SK-N-SH (cell line): ENCODE measurements around the gene NSL1.

ENCODE experiments used
- EZH2phosphoT487 ChIP-seq: fragments of 200-600 bp; sonication (generic); IDR thresholded peaks from 2 replicates; pipeline ENCODE4 v1.6.1; 2017; ENCODE audit warnings: low read depth, mixed run types, mild to moderate bottlenecking, antibody characterized with exemption, moderate library complexity, borderline replicate concordance
- MAX ChIP-seq: IDR thresholded peaks from 2 replicates; pipeline ENCODE4 v1.4.0; 2012; ENCODE audit warnings: low read depth
- NFIC ChIP-seq: IDR thresholded peaks from 2 replicates; pipeline ENCODE4 v1.4.0; 2012; ENCODE audit warnings: borderline replicate concordance
- POLR2AphosphoS5 ChIP-seq: IDR thresholded peaks from 2 replicates; pipeline ENCODE4 v1.6.1; 2012; ENCODE audit warnings: low read depth, low read length
- REST ChIP-seq: IDR thresholded peaks from 2 replicates; pipeline ENCODE4 v1.6.1; 2012; ENCODE audit warnings: mild to moderate bottlenecking, low read depth, low read length, moderate library complexity
- RXRA ChIP-seq: IDR thresholded peaks from 2 replicates; pipeline ENCODE4 v1.4.0; 2012; ENCODE audit warnings: low read depth, mild to moderate bottlenecking, borderline replicate concordance
- SIN3A ChIP-seq: IDR thresholded peaks from 2 replicates; pipeline ENCODE4 v1.6.1; 2012; ENCODE audit warnings: low read depth, mild to moderate bottlenecking, low read length, moderate library complexity, borderline replicate concordance
- TAF1 ChIP-seq: IDR thresholded peaks from 2 replicates; pipeline ENCODE4 v1.6.1; 2012; ENCODE audit warnings: low read depth, mild to moderate bottlenecking, low read length, moderate library complexity, borderline replicate concordance
- TCF12 ChIP-seq: IDR thresholded peaks from 2 replicates; pipeline ENCODE4 v1.4.0; 2012
- TEAD4 ChIP-seq: IDR thresholded peaks from 2 replicates; pipeline ENCODE4 v1.4.0; 2012; ENCODE audit warnings: mild to moderate bottlenecking, borderline replicate concordance; ENCODE audit not compliant: insufficient read depth
- USF2 ChIP-seq: fragments of 150-350 bp; IDR thresholded peaks from 2 replicates; pipeline ENCODE4 v1.6.1; 2017; ENCODE audit warnings: antibody characterized with exemption, low read length, low read depth, borderline replicate concordance
- TF ChIP-seq, protein P1 (sequence below): fragments of 200-600 bp; sonication (generic); IDR thresholded peaks from 2 replicates; pipeline ENCODE4 v1.6.1; 2017; ENCODE audit warnings: antibody characterized with exemption, mild to moderate bottlenecking, moderate library complexity

GRCh38 chr1:212760126-212760823 lies 31.3 kb downstream of the NSL1 start:
- TF ChIP-seq, protein P1, sequence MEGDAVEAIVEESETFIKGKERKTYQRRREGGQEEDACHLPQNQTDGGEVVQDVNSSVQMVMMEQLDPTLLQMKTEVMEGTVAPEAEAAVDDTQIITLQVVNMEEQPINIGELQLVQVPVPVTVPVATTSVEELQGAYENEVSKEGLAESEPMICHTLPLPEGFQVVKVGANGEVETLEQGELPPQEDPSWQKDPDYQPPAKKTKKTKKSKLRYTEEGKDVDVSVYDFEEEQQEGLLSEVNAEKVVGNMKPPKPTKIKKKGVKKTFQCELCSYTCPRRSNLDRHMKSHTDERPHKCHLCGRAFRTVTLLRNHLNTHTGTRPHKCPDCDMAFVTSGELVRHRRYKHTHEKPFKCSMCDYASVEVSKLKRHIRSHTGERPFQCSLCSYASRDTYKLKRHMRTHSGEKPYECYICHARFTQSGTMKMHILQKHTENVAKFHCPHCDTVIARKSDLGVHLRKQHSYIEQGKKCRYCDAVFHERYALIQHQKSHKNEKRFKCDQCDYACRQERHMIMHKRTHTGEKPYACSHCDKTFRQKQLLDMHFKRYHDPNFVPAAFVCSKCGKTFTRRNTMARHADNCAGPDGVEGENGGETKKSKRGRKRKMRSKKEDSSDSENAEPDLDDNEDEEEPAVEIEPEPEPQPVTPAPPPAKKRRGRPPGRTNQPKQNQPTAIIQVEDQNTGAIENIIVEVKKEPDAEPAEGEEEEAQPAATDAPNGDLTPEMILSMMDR: peak; percentile 47
- no peak for TF ChIP-seq TAF1
- TF ChIP-seq TCF12: no peak
- TF ChIP-seq POLR2AphosphoS5: no peak
- no peak for TF ChIP-seq NFIC
- no peak for TF ChIP-seq REST
- TF ChIP-seq EZH2phosphoT487: no peak
- no peak for TF ChIP-seq RXRA
- TF ChIP-seq SIN3A: no peak
- TF ChIP-seq USF2: no peak
- TF ChIP-seq MAX: no peak
- no peak for TF ChIP-seq TEAD4
